GM12892 (cell line): ENCODE results near the gene GALNTL6.

Source experiments
- POLR2A ChIP-seq: IDR thresholded peaks from 2 replicates; pipeline ENCODE4 v1.6.1; 2011; ENCODE audit warnings: low read depth, low read length, control low read depth
- POLR2AphosphoS5 ChIP-seq: IDR thresholded peaks from 2 replicates; pipeline ENCODE4 v1.6.1; 2011; ENCODE audit warnings: low read depth, low read length, control low read depth

DNA sequence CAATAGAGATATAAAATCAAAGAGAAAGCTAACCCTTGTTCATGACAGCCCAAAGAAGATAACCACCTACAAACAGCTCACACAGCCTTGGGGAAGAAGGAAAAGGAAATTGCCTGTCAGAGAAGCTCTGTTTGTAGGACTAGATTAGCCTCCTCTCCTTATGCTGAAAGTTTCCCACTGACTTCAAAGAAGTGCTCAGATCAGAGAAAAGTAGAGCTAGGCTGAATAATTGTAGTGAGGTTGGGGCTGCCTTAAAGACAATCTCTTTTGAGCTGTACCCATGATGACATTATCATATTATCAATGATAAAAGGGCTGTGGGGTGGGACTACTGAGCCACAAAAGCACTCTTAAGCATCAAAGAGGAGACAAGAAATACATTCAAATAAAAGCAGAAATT lies 1132.4 kb downstream of the GALNTL6 start:
- TF ChIP-seq POLR2AphosphoS5 (no peak), POLR2A (no peak)
